Right lobe of liver (tissue), 4 donors: ENCODE results near the gene SPRY4.

ENCODE experiments used
- POLR2A ChIP-seq: fragments of 450-650 bp; IDR thresholded peaks from one replicate; pipeline ENCODE4 v1.6.1; 2017; ENCODE audit warnings: antibody characterized with exemption, mild to moderate bottlenecking
- TF ChIP-seq, protein P1 (sequence below), 4 donors: fragments of 200-600 bp in 3 of 4; fragments of 450-650 bp in 1 of 4; IDR thresholded peaks; one replicate each; pipeline versions ENCODE4 v1.5.1 to v1.8.0; 2016 to 2022; ENCODE audit warnings: antibody characterized with exemption in 4 of 4, mild to moderate bottlenecking in 2 of 4
- donor health status: DM: no; HTN: no; CAD: no.
- donor health status: DM: no; HTN: no; CAD: no.
- donor health status: DM: no; HTN: yes; CAD: no.

DNA sequence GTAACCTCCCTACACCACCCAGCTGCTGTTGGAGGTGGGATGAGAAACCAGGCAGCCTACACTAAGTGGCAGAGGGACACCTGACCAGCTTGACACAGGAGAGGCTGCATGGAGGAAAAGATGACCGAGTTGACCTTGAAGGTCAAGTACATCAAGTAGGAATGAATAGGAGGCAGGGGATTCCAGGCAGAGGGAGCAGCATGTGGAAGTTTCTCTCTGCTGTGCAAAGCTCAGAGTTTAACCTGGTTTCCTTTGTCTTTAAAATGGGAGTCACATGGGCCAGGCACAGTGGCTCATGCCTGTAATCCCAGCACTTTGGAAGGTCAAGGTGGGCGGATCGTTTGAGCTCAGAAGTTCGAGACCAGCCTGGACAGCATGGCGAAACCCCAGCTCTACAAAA lies 32.6 kb downstream of the SPRY4 start:
- TF ChIP-seq, protein P1, sequence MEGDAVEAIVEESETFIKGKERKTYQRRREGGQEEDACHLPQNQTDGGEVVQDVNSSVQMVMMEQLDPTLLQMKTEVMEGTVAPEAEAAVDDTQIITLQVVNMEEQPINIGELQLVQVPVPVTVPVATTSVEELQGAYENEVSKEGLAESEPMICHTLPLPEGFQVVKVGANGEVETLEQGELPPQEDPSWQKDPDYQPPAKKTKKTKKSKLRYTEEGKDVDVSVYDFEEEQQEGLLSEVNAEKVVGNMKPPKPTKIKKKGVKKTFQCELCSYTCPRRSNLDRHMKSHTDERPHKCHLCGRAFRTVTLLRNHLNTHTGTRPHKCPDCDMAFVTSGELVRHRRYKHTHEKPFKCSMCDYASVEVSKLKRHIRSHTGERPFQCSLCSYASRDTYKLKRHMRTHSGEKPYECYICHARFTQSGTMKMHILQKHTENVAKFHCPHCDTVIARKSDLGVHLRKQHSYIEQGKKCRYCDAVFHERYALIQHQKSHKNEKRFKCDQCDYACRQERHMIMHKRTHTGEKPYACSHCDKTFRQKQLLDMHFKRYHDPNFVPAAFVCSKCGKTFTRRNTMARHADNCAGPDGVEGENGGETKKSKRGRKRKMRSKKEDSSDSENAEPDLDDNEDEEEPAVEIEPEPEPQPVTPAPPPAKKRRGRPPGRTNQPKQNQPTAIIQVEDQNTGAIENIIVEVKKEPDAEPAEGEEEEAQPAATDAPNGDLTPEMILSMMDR (IDR thresholded peaks at IDR 0.05) = no peak
- no peak for TF ChIP-seq POLR2A
